HCT116 (cell line): ENCODE results near the gene PF4V1. TPM values are rescaled to one million over a fixed set of nuclear protein-coding genes. Genes with fewer than 3 reads are reported as not detected.

Experiments used
- ATAC-seq: fragments of 200-7000 bp; cut with Tn5 transposase; 2 replicates; pipeline ENCODE4 v1.9.1; 2020; ENCODE audit warnings: mild to moderate bottlenecking, moderate library complexity
- BruUV-seq: library from RNA; stranded (reverse); fragments of 400-500 nt; replicated peaks from 2 replicates; lab custom pipeline; 2021; lab: Mats Ljungman, UMichigan
- CTCF ChIA-PET: fragments of 300-600 bp; sonication (Branson Sonifier 250); formaldehyde crosslinking; loops from one replicate; lab custom pipeline; 2021; ENCODE audit warnings: antibody characterized with exemption; lab: Charles Lee
- POLR2A ChIA-PET: fragments of 300-600, 350-600 bp; sonication (Branson Sonifier 250); formaldehyde crosslinking; loops from one replicate; lab custom pipeline; 2021; ENCODE audit warnings: antibody characterized with exemption; lab: Charles Lee
- RAD21 ChIA-PET, 2 experiments: fragments of 300-600 bp; sonication (Branson Sonifier 250); formaldehyde crosslinking; loops; one replicate each; lab custom pipeline; 2023; ENCODE audit warnings: low total read pairs in 2 of 2; ENCODE audit not compliant: uncharacterized antibody in 2 of 2, unreplicated experiment in 2 of 2, low non-redundant PET in 1 of 2; lab: Charles Lee
- DNase-seq: peaks from one replicate; pipeline ENCODE4 v3.0.0-alpha.2; 2010; ENCODE audit warnings: low read depth, low spot score
- H2AFZ ChIP-seq: fragments of 200-600 bp; shearing (Covaris generic), sonication (generic); 2 replicates; pipeline ENCODE4 v1.6.1; 2017; ENCODE audit warnings: low read depth, mixed run types, mixed read lengths, antibody characterized with exemption, low read length; ENCODE audit not compliant: poor library complexity, severe bottlenecking
- H3K27ac ChIP-seq: 2 replicates; pipeline ENCODE4 v1.5.1; 2012; ENCODE audit warnings: low read depth, low read length
- H3K27me3 ChIP-seq: fragments of 200-600 bp; sonication (generic); 2 replicates; pipeline ENCODE4 v1.6.1; 2016; ENCODE audit warnings: mixed run types, low read length, mixed read lengths; ENCODE audit not compliant: insufficient read depth
- H3K36me3 ChIP-seq, 2 experiments: fragments of 200-500 bp in 1 of 2; fragments of 200-600 bp in 1 of 2; sonication (Bioruptor generic) in 1 of 2; sonication (generic) in 1 of 2; 2 replicates each; pipeline versions ENCODE4 v1.5.1 to v1.6.1; 2014 to 2016; ENCODE audit warnings: low read length in 2 of 2, inconsistent platforms in 1 of 2, mixed read lengths in 1 of 2, mixed run types in 1 of 2; ENCODE audit not compliant: insufficient read depth in 2 of 2, control insufficient read depth in 1 of 2
- H3K4me1 ChIP-seq, 2 experiments: fragments of 200-600 bp in 1 of 2; sonication (generic) in 1 of 2; 2 replicates each; pipeline versions ENCODE4 v1.5.1 to v1.6.1; 2012 to 2017; ENCODE audit warnings: low read length in 2 of 2, inconsistent platforms in 1 of 2, mild to moderate bottlenecking in 1 of 2, mixed read lengths in 1 of 2, mixed run types in 1 of 2, moderate library complexity in 1 of 2; ENCODE audit not compliant: insufficient read depth in 2 of 2, control insufficient read depth in 1 of 2
- H3K4me2 ChIP-seq: fragments of 200-600 bp; sonication (generic); 2 replicates; pipeline ENCODE4 v1.6.1; 2017; ENCODE audit warnings: mixed run types, low read length, mixed read lengths
- H3K4me3 ChIP-seq, 2 experiments: fragments of 200-600 bp in 1 of 2; sonication (generic) in 1 of 2; replicated peaks in 1 of 2; 2 replicates each; pipeline ENCODE4 v1.5.1; 2011 to 2016; ENCODE audit warnings: low read length in 2 of 2, control low read depth in 1 of 2, low read depth in 1 of 2, mild to moderate bottlenecking in 1 of 2, mixed read lengths in 1 of 2, mixed run types in 1 of 2
- H3K79me2 ChIP-seq: fragments of 200-600 bp; sonication (generic); 2 replicates; pipeline ENCODE4 v1.6.1; 2017; ENCODE audit warnings: mild to moderate bottlenecking, mixed run types, low read length, moderate library complexity, mixed read lengths; ENCODE audit not compliant: insufficient read depth
- H3K9ac ChIP-seq: fragments of 200-600 bp; sonication (generic); 2 replicates; pipeline ENCODE4 v1.6.1; 2016; ENCODE audit warnings: low read length, mixed read lengths
- H3K9me2 ChIP-seq: fragments of 200-600 bp; sonication (generic), shearing (Covaris generic); 2 replicates; pipeline ENCODE4 v1.6.1; 2017; ENCODE audit warnings: mixed run types, mild to moderate bottlenecking, moderate library complexity; ENCODE audit not compliant: insufficient read depth
- H3K9me3 ChIP-seq, 2 experiments: fragments of 200-500 bp in 1 of 2; fragments of 200-600 bp in 1 of 2; sonication (Bioruptor generic) in 1 of 2; sonication (generic) in 1 of 2; 2 replicates each; pipeline ENCODE4 v1.6.1; 2014 to 2017; ENCODE audit warnings: low read length in 2 of 2, mixed read lengths in 2 of 2, inconsistent platforms in 1 of 2, low read depth in 1 of 2, mild to moderate bottlenecking in 1 of 2, mixed run types in 1 of 2, moderate library complexity in 1 of 2; ENCODE audit not compliant: control insufficient read depth in 1 of 2, insufficient read depth in 1 of 2
- H4K20me1 ChIP-seq: fragments of 200-600 bp; sonication (generic), shearing (Covaris generic); 2 replicates; pipeline ENCODE4 v1.6.1; 2017; ENCODE audit warnings: mixed run types, mild to moderate bottlenecking, moderate library complexity; ENCODE audit not compliant: insufficient read depth
- CBX3 ChIP-seq: IDR thresholded peaks from 2 replicates; pipeline ENCODE4 v1.6.1; 2012; ENCODE audit warnings: low read depth
- CEBPB ChIP-seq: IDR thresholded peaks from 2 replicates; pipeline ENCODE4 v1.6.1; 2012; ENCODE audit warnings: low read depth
- CTCF ChIP-seq, 3 experiments: fragments of 200-600 bp in 1 of 3; sonication (generic) in 1 of 3; IDR thresholded peaks in 2 of 3; conservative IDR thresholded peaks in 1 of 3; 2 replicates each; pipeline ENCODE4 v1.5.1; 2012 to 2017; ENCODE audit warnings: low read depth in 2 of 3, low read length in 2 of 3, antibody characterized with exemption in 1 of 3, borderline replicate concordance in 1 of 3, control low read depth in 1 of 3, mild to moderate bottlenecking in 1 of 3, mixed read lengths in 1 of 3, mixed run types in 1 of 3, moderate library complexity in 1 of 3; ENCODE audit not compliant: insufficient read depth in 1 of 3
- EGR1 ChIP-seq: IDR thresholded peaks from 2 replicates; pipeline ENCODE4 v1.6.1; 2012; ENCODE audit warnings: low read depth
- FOSL1 ChIP-seq: IDR thresholded peaks from 2 replicates; pipeline ENCODE4 v1.6.1; 2012; ENCODE audit warnings: low read depth
- JUND ChIP-seq: IDR thresholded peaks from 2 replicates; pipeline ENCODE4 v1.6.1; 2012
- POLR2A ChIP-seq: IDR thresholded peaks from 2 replicates; pipeline ENCODE4 v1.7.0; 2011; ENCODE audit warnings: borderline replicate concordance; ENCODE audit not compliant: insufficient read depth, insufficient read length; ENCODE audit errors: extremely low read depth
- REST ChIP-seq: IDR thresholded peaks from 2 replicates; pipeline ENCODE4 v1.6.1; 2012; ENCODE audit warnings: low read depth
- TCF7L2 ChIP-seq: IDR thresholded peaks from 2 replicates; pipeline ENCODE4 v1.7.0; 2011; ENCODE audit warnings: borderline replicate concordance, inconsistent platforms; ENCODE audit not compliant: insufficient read depth, insufficient read length; ENCODE audit errors: extremely low read depth
- intact Hi-C: fragments of 100-400 bp; cut with micrococcal nuclease; formaldehyde crosslinking; loops from 2 replicates; pipeline ENCODE4 v1.10.0; 2022
- total RNA-seq: library from RNA; stranded (reverse); gene quantifications from one replicate; pipeline ENCODE4 v1.2.1, GENCODE V29; 2021; ENCODE audit not compliant: unreplicated experiment

PF4V1 gene
- total RNA-seq, 1 experiment from 2014 or later: not detected

- no peak for TF ChIP-seq CTCF (IDR thresholded peaks at IDR 0.05 in 2 of 3, conservative IDR thresholded peaks at IDR 0.05 in 1 of 3; ENCODE audit: borderline replicate concordance in 1 of 3, insufficient read depth in 1 of 3, low read depth in 2 of 3, low read length in 2 of 3)
- TF ChIP-seq CBX3: no peak
- TF ChIP-seq POLR2A: no peak
- TF ChIP-seq, all 23 proteins: peak for 1
Measured at GRCh38 chr4:73816814-73817213, 36.3 kb upstream of the PF4V1 start (continued).

GRCh38 chr4:73817341-73817740, 35.8 kb upstream of the PF4V1 start:
- Histone ChIP-seq H3K4me1 (peaks cover 0 to 3% of the 10 kb centered on the region in 2 experiments; a peak in 2 of 4 replicates), H3K4me2 (no peak overlapping the region), H3K9ac (no peak overlapping the region), H3K27me3 (no peaks in the 10 kb centered on the region), H3K9me3 (no peaks in the 10 kb centered on the region), H3K27ac (no peak overlapping the region), H3K9me2 (no peaks in the 10 kb centered on the region; the same call in 1 of the 2 replicates), H2AFZ (no peak overlapping the region), H3K79me2 (no peaks in the 10 kb centered on the region), H3K4me3 (no peak overlapping the region), H4K20me1 (no peaks in the 10 kb centered on the region), H3K36me3 (no peaks in the 10 kb centered on the region)
- POLR2A ChIA-PET: no interaction called here
- TF ChIP-seq FOSL1: no peak
- no peak for TF ChIP-seq JUND
- no peak for TF ChIP-seq CEBPB
- TF ChIP-seq EGR1: no peak
- TF ChIP-seq TCF7L2: no peak
- peak; percentile 48 for TF ChIP-seq REST
- CTCF ChIA-PET: no interaction called here
- intact Hi-C loops: no loop called here
- no TSS peak for BruUV-seq
- no peak for DNase-seq
- ATAC-seq: no peak
- RAD21 ChIA-PET: no interaction called here
